ENCODE data around the gene ZNF214. TPM values are rescaled to one million over a fixed set of nuclear protein-coding genes. Genes with fewer than 3 reads are reported as not detected.

ZNF214 gene
- 2.6 and 3.2 TPM in 2 replicates for total RNA-seq

GRCh38 chr11:7020183-7020917 lies at the start of gene ZNF214, which contains the start of gene NLRP14:
ZNF214 (minus strand) TSS chr11:7020346; CDS start chr11:7002835, 17,511 bp downstream.
NLRP14 (plus strand) TSS chr11:7020479; CDS start chr11:7038587, 18,108 bp downstream.
- peak; percentile 87 for DNase-seq (ENCODE audit: low read depth)
- peak within 1 kb of the TSS; percentile 66 for H3K4me3 ChIP-seq (ENCODE audit: low read depth, low read length)
- no peak for TF ChIP-seq CTCF (IDR thresholded peaks at IDR 0.05; ENCODE audit: insufficient read depth, low read depth, low read length)

GRCh38 chr11:7062534-7062933 lies 42.4 kb upstream of the ZNF214 start:
- no peak overlapping the region for H3K4me3 ChIP-seq (ENCODE audit: low read depth, low read length)
- no peak for DNase-seq (ENCODE audit: low read depth)

GRCh38 chr11:7060868-7061267 lies 40.7 kb upstream of the ZNF214 start:
- no peak overlapping the region for H3K4me3 ChIP-seq (ENCODE audit: low read depth, low read length)
- DNase-seq (ENCODE audit: low read depth): peak; percentile 68
- no peak for TF ChIP-seq CTCF (IDR thresholded peaks at IDR 0.05; ENCODE audit: insufficient read depth, low read depth, low read length)

More at GRCh38 chr11:7062534-7062933, 42.4 kb upstream of the ZNF214 start:
- TF ChIP-seq CTCF (IDR thresholded peaks at IDR 0.05; ENCODE audit: insufficient read depth, low read depth, low read length): no peak

GRCh38 chr11:7057641-7058040 lies 37.5 kb upstream of the ZNF214 start:
- no peak for DNase-seq (ENCODE audit: low read depth)
- H3K4me3 ChIP-seq (ENCODE audit: low read depth, low read length): no peak overlapping the region
- TF ChIP-seq CTCF (IDR thresholded peaks at IDR 0.05; ENCODE audit: insufficient read depth, low read depth, low read length): no peak

GRCh38 chr11:7056828-7057513 lies 36.8 kb upstream of the ZNF214 start:
- no peak overlapping the region for H3K4me3 ChIP-seq (ENCODE audit: low read depth, low read length)
- DNase-seq (ENCODE audit: low read depth): no peak
- TF ChIP-seq CTCF (IDR thresholded peaks at IDR 0.05; ENCODE audit: insufficient read depth, low read depth, low read length): no peak

GRCh38 chr11:7050191-7050590 lies 30.0 kb upstream of the ZNF214 start:
- H3K4me3 ChIP-seq (ENCODE audit: low read depth, low read length): no peak overlapping the region
- TF ChIP-seq CTCF (IDR thresholded peaks at IDR 0.05; ENCODE audit: insufficient read depth, low read depth, low read length): no peak
- no peak for DNase-seq (ENCODE audit: low read depth)
